Coronary artery (tissue), 2 donors: ENCODE data around the gene FALEC.
A peak's percentile ranks its signal among the peaks of the same experiment; 100 is the strongest.
"Not testable (repeated sequence)": the region's sequence is repeated elsewhere in the genome, so short reads cannot be mapped to it uniquely, and the experiment has no call there.

Experiments used
- DNase-seq: peaks from one replicate; pipeline ENCODE4 v3.0.0-alpha.2; 2017; ENCODE audit warnings: low spot score
- H3K27ac ChIP-seq, 2 donors: fragments of 200-600 bp; sonication (generic); one replicate each; pipeline ENCODE4 v1.5.1; 2016 to 2019
- H3K4me3 ChIP-seq: fragments of 200-600 bp; sonication (generic); 2 replicates; pipeline ENCODE4 v1.5.1; 2016; ENCODE audit warnings: mild to moderate bottlenecking, moderate library complexity
- CTCF ChIP-seq: fragments of 200-600 bp; sonication (generic); IDR thresholded peaks from one replicate; pipeline ENCODE4 v1.5.1; 2019; ENCODE audit warnings: antibody characterized with exemption

Gene FALEC

GRCh38 chr1:150572918-150573647, 57.5 kb downstream of the FALEC start:
- H3K27ac ChIP-seq, result peak overlapping the region; percentile 89 to 99
- peak overlapping the region; percentile 87 for H3K4me3 ChIP-seq
- no peak for TF ChIP-seq CTCF
- no peak for DNase-seq

GRCh38 chr1:150573648-150574071, 58.1 kb downstream of the FALEC start:
- Histone ChIP-seq H3K27ac (peak overlapping the region; percentile 89 to 99), H3K4me3 (peak overlapping the region; percentile 87)
- DNase-seq, result not testable (repeated sequence)

GRCh38 chr1:150574260-150575071, 58.9 kb downstream of the FALEC start:
- peak overlapping the region; percentile 98 to 99 for H3K27ac ChIP-seq
- no peak for DNase-seq
- no peak for TF ChIP-seq CTCF

GRCh38 chr1:150575072-150575489, 59.5 kb downstream of the FALEC start:
- no peak for DNase-seq
- peak overlapping the region; percentile 87 for H3K4me3 ChIP-seq
- no peak for TF ChIP-seq CTCF
- peak overlapping the region; percentile 98 to 99 for H3K27ac ChIP-seq

More at GRCh38 chr1:150574260-150575071, 58.9 kb downstream of the FALEC start:
- peak overlapping the region; percentile 87 for H3K4me3 ChIP-seq

- peak overlapping the region; percentile 98 to 99 for H3K27ac ChIP-seq
These were observed 60.2 kb downstream of the FALEC start for GRCh38 chr1:150575518-150576366.

GRCh38 chr1:150576367-150576711, 60.8 kb downstream of the FALEC start:
- TF ChIP-seq CTCF, result no peak
- DNase-seq, result no peak

More at GRCh38 chr1:150575518-150576366, 60.2 kb downstream of the FALEC start:
- no peak for TF ChIP-seq CTCF
- DNase-seq, result no peak
- H3K4me3 ChIP-seq, result peak overlapping the region; percentile 87

More at GRCh38 chr1:150576367-150576711, 60.8 kb downstream of the FALEC start:
- peak overlapping the region; percentile 98 to 99 for H3K27ac ChIP-seq
- peak overlapping the region; percentile 87 for H3K4me3 ChIP-seq
